HuH-7 (cell line): ENCODE measurements around the gene EME2.
A peak's percentile ranks its signal among the peaks of the same experiment; 100 is the strongest.
"Not testable (repeated sequence)": the region's sequence is repeated elsewhere in the genome, so short reads cannot be mapped to it uniquely, and the experiment has no call there.

Experiments used
- DNase-seq: peaks from one replicate; pipeline ENCODE4 v3.0.0; 2011; ENCODE audit warnings: low spot score

Gene EME2, protein sequence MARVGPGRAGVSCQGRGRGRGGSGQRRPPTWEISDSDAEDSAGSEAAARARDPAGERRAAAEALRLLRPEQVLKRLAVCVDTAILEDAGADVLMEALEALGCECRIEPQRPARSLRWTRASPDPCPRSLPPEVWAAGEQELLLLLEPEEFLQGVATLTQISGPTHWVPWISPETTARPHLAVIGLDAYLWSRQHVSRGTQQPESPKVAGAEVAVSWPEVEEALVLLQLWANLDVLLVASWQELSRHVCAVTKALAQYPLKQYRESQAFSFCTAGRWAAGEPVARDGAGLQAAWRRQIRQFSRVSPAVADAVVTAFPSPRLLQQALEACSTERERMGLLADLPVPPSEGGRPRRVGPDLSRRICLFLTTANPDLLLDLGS

DNA sequence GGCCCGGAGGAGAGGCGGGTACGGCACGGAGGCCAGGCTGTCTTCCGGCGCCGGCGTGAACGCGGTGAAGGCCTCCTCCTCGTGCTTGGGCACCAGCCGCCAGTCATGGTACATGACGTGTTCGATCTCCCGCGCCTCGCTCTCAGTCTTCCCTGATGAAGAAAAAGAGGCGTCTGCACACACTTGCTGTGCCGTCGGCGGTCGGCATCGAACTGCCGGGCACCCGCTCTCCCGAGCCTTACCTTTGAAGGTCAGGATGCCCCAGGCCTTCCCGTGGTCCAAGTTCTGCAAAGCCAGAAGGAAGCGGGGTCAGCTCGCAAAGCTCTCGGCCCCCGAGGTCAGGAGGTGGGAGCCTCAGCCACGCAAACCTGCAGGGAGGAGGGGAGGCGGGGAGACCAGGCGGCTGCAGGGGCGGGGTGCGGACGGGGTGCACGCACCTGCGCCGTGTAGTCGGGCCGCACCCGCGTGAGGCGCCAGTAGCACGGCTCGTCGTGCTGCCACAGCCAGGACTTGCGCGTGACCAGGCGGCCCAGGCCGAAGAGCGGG is at the start of gene EME2:
TSS of gene EME2 (plus strand) at position 449 of the 546 bp plus-strand sequence. CDS start 418 bp downstream, outside the sequence.
- no peak for DNase-seq

DNA sequence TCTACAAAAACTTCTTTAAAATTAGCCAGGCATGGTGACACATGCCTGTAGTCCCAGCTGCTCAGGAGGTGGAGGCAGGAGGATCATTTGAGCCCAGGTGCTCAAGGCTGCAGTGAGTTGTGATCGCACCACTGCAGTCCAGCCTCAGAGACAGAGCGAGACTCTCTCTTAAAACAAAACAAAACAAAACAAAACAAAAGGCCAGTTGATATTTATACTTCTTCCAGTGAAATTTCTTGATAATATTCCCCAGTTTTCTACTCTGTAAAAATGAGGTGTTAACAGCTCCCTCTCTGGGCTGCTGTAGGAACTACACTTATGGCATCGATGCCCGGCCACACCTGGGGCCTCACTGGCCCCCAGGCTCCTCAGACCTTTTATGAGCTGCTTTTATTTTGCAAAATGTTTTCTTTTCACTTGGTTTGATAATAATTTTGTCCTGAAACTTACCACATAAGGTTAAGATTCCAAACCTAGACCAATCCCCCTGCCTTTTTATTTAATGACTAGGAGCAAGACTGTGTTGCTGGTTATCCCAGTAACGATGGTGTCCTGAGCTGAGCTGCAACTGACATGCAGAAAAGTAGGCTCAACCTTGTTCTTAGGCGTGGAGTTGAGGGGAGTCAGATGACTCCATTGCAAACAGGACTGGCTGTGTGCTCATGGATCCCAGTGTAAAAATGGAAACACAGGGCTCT is 49.0 kb upstream of the EME2 start:
- peak; percentile 59 for DNase-seq

DNA sequence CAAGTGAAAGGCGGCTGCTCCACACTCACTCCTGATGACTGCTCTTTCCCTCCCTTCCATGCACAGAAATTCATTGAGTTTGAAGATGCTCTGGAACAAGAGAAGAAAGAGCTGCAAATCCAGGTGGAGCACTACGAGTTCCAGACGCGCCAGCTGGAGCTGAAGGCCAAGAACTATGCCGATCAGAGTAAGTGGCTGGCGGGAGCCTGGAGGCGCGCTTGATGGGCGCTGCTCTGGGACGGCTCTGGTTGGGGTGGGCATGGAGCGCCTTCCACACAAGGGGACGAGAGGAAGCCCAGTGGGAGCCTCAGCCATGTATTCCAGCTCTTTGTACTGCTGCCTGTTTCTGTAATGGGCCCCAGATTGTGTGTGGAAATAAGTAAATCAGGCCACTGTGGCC is 48.1 kb upstream of the EME2 start:
- DNase-seq: no peak

DNA sequence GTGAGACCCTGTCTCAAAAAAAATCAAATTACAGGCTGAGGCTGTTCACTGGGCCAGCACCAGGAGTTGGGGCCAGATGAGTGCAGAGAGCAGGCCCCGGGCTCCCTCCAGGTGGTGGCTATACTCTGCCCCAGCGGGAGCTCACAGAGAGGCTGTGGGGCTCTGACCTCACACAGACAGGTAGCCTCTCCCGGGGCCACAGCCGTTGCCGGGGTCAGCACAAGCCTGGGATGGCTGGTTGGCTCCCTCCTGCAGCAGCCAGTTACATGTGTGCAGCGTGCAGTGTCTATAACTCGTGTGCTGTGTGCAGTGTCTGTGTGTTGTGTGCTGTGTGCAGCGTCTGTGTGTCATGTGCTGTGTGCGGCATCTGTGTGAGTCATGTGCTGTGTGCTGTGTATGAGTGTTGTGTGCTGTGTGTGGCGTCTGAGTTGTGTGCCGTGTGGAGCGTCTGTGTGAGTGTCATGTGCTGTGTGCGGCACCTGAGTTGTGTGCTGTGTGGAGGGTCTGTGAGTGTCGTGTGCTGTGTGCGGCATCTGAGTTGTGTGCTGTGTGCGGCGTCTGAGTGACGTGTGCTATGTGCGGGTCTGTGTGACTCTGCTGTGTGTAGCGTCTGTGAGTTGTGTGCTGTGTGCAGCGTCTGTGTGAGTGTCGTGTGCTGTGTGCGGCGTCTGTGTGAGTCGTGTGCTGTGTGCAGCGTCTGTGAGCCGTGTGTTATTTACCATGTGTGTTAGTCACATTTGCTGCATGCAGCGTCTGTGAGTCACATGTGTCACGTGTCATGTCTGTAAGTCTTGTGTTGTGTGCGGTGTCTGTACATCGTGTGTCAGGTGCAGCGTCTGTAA is 45.7 kb upstream of the EME2 start:
- no peak for DNase-seq

DNA sequence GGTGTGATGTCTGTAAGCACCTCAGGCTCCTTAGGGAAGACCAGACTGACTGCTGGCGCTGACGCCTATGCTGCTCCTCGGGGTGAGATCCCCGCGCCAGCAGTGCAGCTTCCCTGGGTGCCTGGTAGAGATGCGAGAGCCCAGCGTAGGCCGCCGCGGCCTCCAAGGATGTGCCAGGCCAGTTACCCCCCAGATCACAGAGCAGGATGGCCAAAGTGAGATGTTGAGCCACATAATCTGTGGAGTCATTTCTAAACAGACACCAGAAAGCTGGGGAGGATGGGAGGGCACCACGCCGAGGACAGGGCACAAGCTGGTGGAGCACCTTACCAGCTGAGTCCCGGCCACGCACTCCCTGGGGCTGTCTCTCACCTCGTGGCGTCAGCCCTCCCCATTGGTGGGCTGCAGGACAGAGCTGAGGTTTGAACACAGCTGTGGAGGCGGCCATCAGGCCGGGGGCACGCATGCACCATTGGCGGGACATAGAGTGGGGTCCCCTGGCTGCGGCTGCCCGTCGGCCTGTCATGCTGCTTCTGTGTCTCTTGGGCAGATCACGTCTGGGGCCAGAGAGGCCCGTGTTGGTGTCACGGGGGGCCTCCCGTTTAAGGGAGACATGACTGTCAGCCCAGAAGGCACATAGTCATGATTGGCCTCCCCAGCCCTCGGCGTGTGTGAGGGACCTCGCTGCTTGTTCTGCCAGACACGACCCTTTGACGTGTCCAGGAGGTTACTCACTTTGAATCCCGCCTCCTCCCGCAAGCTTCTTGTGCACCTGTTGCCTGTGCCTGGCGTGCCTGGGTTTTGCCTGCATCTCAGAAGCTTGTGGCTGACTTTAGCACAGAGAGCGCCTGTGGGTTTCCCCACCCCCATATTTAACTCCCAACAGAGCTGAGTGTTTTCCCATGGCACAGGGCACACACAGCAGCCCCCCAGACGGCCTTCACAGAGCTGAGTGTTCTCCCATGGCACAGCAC is 44.7 kb upstream of the EME2 start:
- DNase-seq: no peak

DNA sequence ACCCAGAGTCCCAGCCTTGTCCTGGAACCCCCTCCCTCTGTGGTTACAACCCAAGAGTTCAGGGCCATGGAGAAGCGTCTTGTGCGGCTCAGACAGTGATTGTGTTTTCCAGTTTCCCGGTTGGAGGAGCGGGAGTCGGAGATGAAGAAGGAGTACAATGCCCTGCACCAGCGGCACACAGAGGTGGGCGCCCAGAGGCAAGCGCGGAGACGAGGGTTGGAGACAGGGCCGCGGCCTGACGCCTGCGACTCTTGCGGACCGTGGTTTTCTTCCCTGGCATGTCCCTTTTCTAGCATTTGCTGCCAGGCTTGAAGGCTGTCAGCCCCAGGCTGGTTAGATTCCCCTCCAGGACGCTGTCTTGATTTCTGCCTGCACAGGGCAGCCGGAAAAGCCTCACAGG is 43.6 kb upstream of the EME2 start:
- no peak for DNase-seq

DNA sequence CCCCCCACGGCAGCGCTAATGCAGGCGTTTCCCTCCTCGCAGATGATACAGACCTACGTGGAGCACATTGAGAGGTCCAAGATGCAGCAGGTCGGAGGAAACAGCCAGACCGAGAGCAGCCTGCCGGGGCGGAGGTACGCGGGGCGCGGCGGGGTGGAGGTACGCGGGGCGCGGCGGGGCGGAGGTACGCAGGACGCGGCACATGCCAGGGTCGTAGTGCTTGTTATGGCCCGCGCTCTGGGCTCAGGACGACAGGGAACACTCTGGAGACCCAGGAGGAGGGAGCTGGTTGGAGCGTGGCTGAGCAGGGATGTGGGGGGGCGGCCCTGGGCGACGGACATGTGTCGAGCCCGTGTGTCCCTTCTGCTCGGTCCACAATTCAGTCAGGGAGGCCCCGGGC is 43.2 kb upstream of the EME2 start:
- DNase-seq: no peak

DNA sequence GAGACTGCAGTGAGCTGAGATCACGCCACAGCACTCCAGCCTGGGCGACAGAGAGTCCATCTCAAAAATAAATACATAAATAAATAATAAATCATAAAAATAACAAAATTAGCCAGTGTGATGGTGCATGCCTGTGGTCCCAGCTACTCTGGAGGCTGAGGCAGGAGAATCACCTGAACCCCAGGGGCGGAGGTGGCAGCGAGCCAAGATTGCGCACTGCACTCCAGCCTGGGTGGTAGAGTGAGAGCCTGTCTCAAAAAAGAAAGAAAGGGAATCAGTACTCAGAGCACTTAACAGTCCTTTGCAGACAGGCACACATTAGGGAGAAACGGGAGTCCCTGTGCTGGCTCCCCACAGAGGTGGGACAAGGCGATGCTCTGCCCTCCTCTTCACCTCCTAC is 41.5 kb upstream of the EME2 start:
- no peak for DNase-seq

DNA sequence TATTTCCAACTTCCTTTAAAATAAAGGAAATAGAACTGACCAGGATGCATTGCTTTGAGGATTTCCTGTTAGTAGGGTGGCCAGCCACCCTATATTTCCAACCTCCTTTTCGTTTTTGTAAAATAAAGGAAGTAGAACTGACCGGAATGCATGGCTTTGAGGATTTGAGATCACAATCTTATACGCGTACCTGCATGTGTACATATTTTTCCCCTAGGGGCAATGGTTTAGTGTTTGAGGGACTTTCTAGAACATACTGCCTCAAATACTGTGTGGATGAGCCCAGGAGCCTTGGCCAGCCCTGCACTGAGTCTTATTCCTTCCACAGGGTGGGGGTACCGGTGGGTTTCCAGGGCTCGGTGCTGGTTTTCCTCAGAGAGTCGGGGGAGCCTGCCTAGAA is 41.0 kb upstream of the EME2 start:
- no peak for DNase-seq

DNA sequence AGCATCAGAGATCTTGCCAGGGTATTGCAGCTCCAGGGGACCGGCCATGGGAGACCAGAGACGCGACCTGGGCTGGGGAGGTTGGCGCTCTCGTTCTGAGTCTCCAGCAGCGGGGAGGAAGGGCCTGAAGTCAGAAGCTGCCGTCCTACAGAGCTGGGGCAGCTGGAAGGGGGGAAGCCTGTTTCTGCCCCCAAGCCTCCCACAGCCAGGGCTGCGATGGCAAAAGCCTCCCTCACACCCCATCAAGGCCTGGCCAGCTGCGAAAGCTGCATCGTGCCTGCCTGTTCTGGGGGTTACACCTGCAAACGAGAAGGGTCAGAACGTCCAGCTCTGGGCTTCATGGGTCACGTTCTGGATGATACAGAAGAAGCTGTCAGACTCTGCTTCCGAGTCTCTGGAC is 40.5 kb upstream of the EME2 start:
- no peak for DNase-seq

DNA sequence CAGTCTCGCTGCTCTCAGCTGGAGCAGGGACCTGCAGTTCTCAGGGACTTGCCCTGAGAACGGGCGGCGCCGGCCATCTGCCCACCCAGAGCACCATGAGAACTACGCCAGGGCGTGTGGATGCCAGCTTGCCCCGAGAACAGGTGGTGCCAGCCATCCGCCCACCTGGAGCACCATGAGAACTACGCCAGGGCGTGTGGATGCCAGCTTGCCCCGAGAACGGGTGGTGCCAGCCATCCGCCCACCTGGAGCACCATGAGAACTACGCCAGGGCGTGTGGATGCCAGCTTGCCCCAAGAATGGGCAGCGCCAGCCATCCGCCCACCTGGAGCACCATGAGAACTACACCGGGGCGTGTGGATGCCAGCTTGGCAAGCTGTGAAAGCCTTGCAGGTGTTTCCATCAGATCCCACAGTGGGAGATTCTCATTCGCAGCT is 40.0 kb upstream of the EME2 start:
- not testable (repeated sequence) for DNase-seq

DNA sequence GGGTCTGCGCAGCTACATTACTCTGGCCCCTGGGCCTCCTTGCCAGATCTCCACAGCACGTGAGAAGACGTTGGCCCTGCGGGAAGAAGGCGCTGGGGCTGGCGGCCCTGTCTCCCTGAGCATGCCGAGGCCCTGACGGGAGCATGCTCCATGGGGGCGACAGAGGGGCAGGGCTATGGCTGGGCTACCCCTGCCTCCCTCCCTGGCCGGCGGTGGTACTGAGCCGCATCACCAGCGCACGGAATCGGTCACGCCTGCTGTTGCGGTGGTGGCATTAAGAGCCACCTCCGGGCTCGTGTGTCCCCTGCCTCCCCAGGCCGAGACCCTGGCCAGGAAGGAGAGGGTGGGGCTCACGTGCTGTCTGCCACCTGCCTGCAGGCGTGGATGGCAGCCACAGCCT is 38.5 kb upstream of the EME2 start:
- no peak for DNase-seq

DNA sequence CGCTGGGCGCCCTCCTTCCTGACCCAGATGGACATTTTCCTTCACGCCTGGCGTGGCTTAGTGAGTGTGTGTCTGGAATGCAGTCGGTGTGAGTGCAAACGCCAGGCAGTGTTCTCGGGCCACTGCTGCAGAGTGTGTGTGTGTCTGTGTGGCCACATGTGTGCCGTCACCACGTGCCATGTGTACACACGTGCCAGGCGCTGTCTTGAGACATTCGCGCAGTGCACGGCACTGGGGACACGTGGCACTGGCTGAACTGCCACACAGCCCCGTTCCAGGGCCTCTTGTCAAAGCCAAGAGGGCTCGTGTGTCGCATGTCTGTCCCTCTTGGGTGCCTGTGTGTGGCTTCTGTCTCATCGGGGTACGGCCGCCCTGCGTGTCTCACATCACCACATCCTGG is 37.8 kb upstream of the EME2 start:
- DNase-seq: no peak

DNA sequence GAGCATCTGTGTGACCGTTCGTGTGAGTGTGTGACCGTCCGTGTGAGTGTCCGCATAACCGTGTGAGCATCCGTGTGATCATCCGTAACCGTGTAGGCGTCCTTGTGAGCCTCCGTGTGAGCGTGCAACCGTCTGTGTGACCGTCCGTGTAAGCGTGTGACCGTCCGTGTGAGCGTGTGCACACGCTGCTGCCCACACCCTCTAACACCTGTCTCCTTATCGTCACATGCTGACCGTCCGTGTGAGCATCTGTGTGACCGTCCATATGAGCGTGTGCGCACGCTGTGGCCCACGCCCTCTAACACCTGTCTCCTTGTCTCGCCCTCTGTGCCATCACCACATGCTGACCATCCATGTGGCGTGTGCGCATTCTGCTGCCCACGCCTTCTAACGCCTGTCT is 32.4 kb upstream of the EME2 start:
- DNase-seq: no peak

DNA sequence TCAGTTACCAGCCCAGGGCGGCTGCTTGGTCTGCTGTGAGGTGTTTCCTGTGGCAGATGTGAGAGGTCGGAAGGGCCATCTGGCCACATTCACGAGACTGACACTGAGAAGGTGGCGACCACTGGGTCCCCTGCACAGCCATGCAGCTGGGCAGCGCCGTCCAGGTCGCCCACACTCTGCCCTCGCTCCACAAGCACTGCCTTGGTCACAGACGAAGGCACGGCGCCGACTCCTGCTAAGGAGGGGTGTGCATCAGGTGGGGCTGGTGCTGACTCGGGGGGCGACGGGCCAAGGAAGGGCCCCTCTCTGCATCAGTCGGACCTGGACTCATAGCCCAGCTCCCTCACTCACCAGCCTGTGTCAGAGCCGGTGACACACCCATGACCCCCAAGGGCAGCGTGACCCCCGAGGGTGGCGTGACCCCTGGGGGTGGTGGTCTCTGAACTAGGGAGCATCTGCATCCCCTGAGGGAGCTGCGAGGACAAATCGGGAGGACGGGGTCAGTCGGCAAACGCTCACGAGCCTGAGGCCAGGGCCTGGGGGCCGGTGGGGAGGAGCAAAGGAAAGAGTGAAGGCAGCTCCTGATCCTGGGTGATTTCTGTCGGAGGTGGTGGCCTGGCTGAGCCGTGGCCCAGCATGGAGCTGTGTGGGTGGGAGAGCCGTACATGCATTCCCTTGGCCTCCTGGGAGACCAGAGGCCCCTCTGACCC is 31.7 kb upstream of the EME2 start:
- no peak for DNase-seq

DNA sequence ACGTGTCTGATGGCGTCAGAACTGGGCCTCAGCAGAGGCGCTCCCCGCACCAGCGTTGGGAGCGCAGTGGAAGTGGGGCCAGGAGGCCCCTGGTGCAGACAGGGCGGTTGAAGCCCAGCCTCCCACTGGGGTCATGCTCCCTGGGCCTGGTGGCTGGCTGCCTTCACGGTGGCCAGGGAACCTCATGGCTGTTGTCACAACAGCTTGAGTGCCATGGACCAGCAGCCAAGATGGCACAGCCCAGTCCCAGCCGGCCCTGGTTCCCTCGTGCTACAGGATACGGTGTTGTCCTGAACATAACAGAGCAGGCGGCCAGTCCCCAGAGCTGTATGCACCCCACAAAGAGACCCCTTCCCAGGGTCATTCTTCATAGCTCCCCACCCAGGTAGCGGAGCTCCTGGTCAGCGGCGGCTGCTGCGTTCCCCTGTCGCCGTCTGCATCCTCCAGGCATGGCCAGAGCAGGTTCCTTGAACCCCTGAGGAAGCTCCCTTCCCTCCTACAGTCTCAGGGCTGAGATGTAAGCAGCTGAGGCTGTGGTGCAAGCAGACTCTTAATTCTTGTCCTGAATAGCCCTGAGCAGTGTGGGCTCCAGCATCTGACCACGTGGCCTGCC is 31.0 kb upstream of the EME2 start:
- DNase-seq: no peak

DNA sequence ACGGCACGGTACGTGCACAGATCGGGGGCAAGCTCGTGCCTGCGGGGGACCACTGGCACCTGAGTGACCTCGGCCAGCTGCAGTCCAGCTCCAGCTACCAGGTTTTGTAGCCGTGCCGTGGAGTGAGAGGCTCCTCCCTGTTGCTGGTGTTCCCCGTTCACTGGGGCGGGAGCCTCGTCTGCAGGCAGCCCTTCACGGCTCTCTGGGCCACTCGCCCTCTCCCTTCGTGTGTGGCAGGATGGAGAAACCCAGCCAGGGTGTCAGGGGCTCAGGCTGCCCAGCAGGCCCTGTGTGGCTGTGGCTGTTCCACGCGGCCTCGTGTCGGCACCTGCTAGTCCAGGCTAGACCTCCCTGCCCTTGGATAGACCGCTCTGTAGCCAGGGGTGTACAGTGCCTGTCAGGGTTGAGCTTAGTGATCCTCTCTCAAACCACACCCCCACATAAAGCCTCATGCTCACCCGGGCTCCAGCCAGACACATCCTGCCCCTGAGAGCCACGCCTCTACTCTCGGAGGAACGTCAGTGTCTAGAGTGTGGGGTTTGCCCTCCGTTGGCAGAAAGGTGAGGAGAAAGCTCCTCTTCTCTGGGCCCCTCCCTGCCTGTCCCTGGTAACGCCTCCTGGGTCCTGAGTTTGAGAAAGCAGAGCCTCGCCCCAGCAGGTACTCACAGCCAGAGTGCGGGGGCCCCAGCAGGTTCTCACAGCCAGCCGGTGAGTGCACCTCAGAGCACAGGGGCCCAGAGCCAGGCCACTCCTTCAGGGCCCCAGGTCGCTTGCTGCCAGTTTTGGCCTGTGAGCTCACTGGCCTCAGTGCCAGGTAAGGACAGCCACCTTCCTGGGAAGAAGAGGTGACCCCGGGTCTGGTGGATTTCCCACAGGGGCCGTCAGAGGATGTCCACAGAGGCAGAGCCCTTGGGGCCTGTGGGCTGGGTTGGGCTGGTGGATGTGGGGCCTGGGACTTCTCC is 29.0 kb upstream of the EME2 start:
- DNase-seq: no peak

DNA sequence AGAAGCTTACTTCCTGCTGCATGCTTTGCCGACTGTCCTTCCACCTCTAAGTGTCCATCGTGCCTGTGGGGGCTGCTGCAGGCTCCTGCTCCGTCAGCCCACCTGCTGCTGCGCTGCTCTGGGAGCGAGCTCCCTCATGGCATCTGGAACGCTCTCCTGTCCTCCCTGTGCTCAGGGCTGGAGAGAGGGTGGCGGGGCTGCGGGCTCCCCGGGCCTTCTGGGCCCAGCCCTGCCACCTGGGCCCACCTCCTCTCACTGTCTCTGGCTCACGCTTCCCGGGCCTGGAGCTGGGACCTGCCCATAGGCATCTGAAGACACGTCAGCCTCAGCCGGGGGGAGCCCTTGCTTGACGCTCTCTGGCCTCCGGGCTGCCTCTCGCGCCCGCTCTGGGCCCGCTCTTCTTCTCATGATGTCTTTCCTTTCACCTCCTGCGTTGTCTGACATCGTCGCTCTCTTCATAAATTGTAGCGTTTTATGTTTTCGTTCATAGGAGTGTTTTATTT is 28.2 kb upstream of the EME2 start:
- no peak for DNase-seq
